ENCODE data around the gene UBE2I. TPM values are rescaled to one million over a fixed set of nuclear protein-coding genes. Genes with fewer than 3 reads are reported as not detected.
A peak's percentile ranks its signal among the peaks of the same experiment; 100 is the strongest.

UBE2I gene
- total and polyA plus RNA-seq, 2 of the 4 experiments (the other 2 are of a cell fraction), result 30.8 to 140 TPM

- intact Hi-C loops (cut with micrococcal nuclease) (no loop called here), in situ Hi-C loops (cut with MboI; ENCODE audit: low sequenced_read_pairs) (no loop called here), dilution Hi-C loops (cut with HindIII; ENCODE audit: low sequenced_read_pairs, unreplicated experiment) (no loop called here)
- H2BK120ac ChIP-seq (ENCODE audit: low read depth, low read length), result no peak overlapping the region
- no peaks in the 10 kb centered on the region for H3K9me3 ChIP-seq (ENCODE audit: control insufficient read depth, insufficient read depth, low read length)
- H3K27ac ChIP-seq (ENCODE audit: insufficient read depth, low read length), result no peak overlapping the region
- ATAC-seq (ENCODE audit: low read depth) (no peak), DNase-seq (no peak)
- H3K9ac ChIP-seq (ENCODE audit: low read depth, low read length), result no peak overlapping the region
- no peak overlapping the region for H4K5ac ChIP-seq (ENCODE audit: low read depth, low read length)
- no peaks in the 10 kb centered on the region for H3K9me1 ChIP-seq (ENCODE audit: insufficient read depth, low read length)
- H2AFZ ChIP-seq (replicated peaks; ENCODE audit: low read length, poor library complexity), result no peak overlapping the region
- no peak overlapping the region for H3K4me2 ChIP-seq (ENCODE audit: low read depth, low read length)
- H3K14ac ChIP-seq (replicated peaks; ENCODE audit: low read depth, low read length), result no peak overlapping the region
- no peak overlapping the region for H3K23ac ChIP-seq (ENCODE audit: low read depth, low read length)
- no peak overlapping the region for H3K56ac ChIP-seq (ENCODE audit: extremely low read depth, insufficient read depth, low read length)
- no peaks in the 10 kb centered on the region for H3K79me1 ChIP-seq (ENCODE audit: low read depth in 1 of 2, low read length in 2 of 2)
- peak overlapping the region; percentile 16 for H2AK9ac ChIP-seq (replicated peaks; ENCODE audit: low read depth, low read length, poor library complexity)
- peaks cover 11% of the 10 kb centered on the region; the same call in 1 of the 2 replicates for H3K27me3 ChIP-seq (ENCODE audit: control insufficient read depth, insufficient read depth, low read length)
- CTCF ChIA-PET, result no interaction called here
- no peak overlapping the region for H3K4me3 ChIP-seq (ENCODE audit: insufficient read depth, low read depth, low read length)
- H4K8ac ChIP-seq (ENCODE audit: low read depth in 2 of 2, low read length in 2 of 2), result no peak overlapping the region
- POLR2A ChIA-PET (ENCODE audit: unreplicated experiment), result no interaction called here
- H4K20me1 ChIP-seq (ENCODE audit: insufficient read depth, low read length), result no peaks in the 10 kb centered on the region; the same call in 1 of the 2 replicates
- no peaks in the 10 kb centered on the region for H3K36me3 ChIP-seq (ENCODE audit: control insufficient read depth, insufficient read depth, low read length)
- no peak overlapping the region for H2AK5ac ChIP-seq (ENCODE audit: low read depth, low read length)
- H2BK20ac ChIP-seq (ENCODE audit: low read depth, low read length), result no peak overlapping the region
- no peak overlapping the region for H2BK15ac ChIP-seq (ENCODE audit: low read depth, low read length)
- H2BK5ac ChIP-seq (ENCODE audit: low read depth, low read length, poor library complexity, severe bottlenecking), result no peak overlapping the region
- no peak overlapping the region for H3K18ac ChIP-seq (ENCODE audit: low read depth, low read length)
- no peak overlapping the region for H3K4ac ChIP-seq (ENCODE audit: low read depth, low read length)
- TF ChIP-seq POLR2A (IDR thresholded peaks at IDR 0.05; ENCODE audit: low read depth, low read length), result no peak
- TF ChIP-seq RAD21 (IDR thresholded peaks at IDR 0.05; ENCODE audit: low read length), result no peak
- no peak for TF ChIP-seq MXI1 (IDR thresholded peaks at IDR 0.05; ENCODE audit: borderline replicate concordance, low read depth, low read length)
- TF ChIP-seq BHLHE40 (IDR thresholded peaks at IDR 0.05; ENCODE audit: low read depth, low read length), result no peak
- no peak for TF ChIP-seq CEBPB (IDR thresholded peaks at IDR 0.05; ENCODE audit: low read depth, low read length)
- no peak for TF ChIP-seq FOS (IDR thresholded peaks at IDR 0.05; ENCODE audit: low read depth, low read length)
- TF ChIP-seq RCOR1 (IDR thresholded peaks at IDR 0.05; ENCODE audit: insufficient replicate concordance, low read length), result no peak
- TF ChIP-seq CHD1 (IDR thresholded peaks at IDR 0.05; ENCODE audit: low read depth, low read length), result no peak
- no peak for TF ChIP-seq NFE2L2 (IDR thresholded peaks at IDR 0.05; ENCODE audit: low read depth, low read length)
- no peak for TF ChIP-seq RFX5 (IDR thresholded peaks at IDR 0.05; ENCODE audit: low read depth, low read length)
- no peak for TF ChIP-seq MAZ (IDR thresholded peaks at IDR 0.05; ENCODE audit: borderline replicate concordance, low read depth, low read length)
- TF ChIP-seq SMC3 (IDR thresholded peaks at IDR 0.05; ENCODE audit: low read depth, low read length), result no peak
- TF ChIP-seq CTCF (conservative IDR thresholded peaks at IDR 0.05; ENCODE audit: low read depth, low read length), result no peak
- TF ChIP-seq ELK1 (IDR thresholded peaks at IDR 0.05; ENCODE audit: borderline replicate concordance, low read depth, low read length), result no peak
- TF ChIP-seq MAFK (IDR thresholded peaks at IDR 0.05; ENCODE audit: low read depth, low read length), result no peak
- TF ChIP-seq USF2 (IDR thresholded peaks at IDR 0.05; ENCODE audit: low read depth, low read length), result no peak
- 0 out of 2 replicates have a peak, but pooled peaks cover 2% of the 10 kb centered on the region for H3K4me1 ChIP-seq (ENCODE audit: control insufficient read depth, insufficient read depth, low read length)
- WGBS, 2 experiments (ENCODE audit: extremely low coverage in 2 of 2, insufficient read length in 1 of 2), result 86% methylated on average over 28 of the region's 36 CpGs; no CpG with 5 or more reads in 1 of the 2 experiments
- BruUV-seq (replicated peaks), result no TSS peak
- no peak overlapping the region for H4K91ac ChIP-seq (ENCODE audit: insufficient read depth, low read depth, low read length)
Observed at GRCh38 chr16:1340730-1341494, 31.5 kb downstream of the UBE2I start.
